NCI-H774 (cell line): ENCODE results near the gene GH1.
A peak's percentile ranks its signal among the peaks of the same experiment; 100 is the strongest.
"Not testable (repeated sequence)": the region's sequence is repeated elsewhere in the genome, so short reads cannot be mapped to it uniquely, and the experiment has no call there.

ENCODE experiments used
- DNase-seq: peaks from one replicate; lab custom pipeline; 2025; lab: John Stamatoyannopoulos, UW

GH1 gene

GRCh38 chr17:63918789-63919305 lies at the start of gene GH1:
Gene GH1, minus strand, starts transcription at chr17:63918839. Its CDS starts 63 bp downstream, at chr17:63918776.
- DNase-seq: not testable (repeated sequence)

GRCh38 chr17:63967953-63968352 lies 49.3 kb upstream of the GH1 start:
- DNase-seq: no peak

DNA sequence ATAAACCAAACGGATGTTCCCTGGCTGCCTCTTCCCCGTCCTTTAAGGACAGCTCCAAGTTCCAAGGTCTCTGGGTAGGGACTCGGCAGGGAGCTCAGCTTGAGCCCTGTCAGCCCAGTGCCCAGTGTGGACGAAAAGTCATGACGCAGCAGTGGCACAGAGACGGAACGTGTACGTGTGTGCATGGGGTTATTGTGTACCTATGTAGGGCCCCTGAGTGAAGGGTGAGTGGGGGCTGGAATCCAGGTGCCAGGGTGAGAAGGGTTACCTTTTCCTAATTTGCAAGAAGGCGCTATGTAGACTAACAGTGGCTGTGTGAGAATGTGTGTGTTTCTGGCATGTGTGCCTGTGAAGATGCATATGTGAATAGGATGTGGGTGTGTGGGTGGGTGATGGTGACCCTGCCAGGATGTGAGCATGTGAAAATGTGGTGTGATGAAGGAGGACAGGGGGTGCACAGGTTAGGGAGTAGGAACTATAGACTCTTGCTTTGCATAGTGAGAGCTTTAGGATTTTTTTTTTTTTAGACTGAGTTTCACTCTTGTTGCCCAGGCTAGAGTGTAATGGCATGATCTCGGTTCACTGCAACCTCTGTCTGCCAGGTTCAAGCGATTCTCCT lies 48.1 kb upstream of the GH1 start:
- DNase-seq: no peak

GRCh38 chr17:63963123-63963522 lies 44.5 kb upstream of the GH1 start:
- DNase-seq: no peak

- DNase-seq: no peak
Measured at GRCh38 chr17:63962298-63962744, 43.7 kb upstream of the GH1 start.

DNA sequence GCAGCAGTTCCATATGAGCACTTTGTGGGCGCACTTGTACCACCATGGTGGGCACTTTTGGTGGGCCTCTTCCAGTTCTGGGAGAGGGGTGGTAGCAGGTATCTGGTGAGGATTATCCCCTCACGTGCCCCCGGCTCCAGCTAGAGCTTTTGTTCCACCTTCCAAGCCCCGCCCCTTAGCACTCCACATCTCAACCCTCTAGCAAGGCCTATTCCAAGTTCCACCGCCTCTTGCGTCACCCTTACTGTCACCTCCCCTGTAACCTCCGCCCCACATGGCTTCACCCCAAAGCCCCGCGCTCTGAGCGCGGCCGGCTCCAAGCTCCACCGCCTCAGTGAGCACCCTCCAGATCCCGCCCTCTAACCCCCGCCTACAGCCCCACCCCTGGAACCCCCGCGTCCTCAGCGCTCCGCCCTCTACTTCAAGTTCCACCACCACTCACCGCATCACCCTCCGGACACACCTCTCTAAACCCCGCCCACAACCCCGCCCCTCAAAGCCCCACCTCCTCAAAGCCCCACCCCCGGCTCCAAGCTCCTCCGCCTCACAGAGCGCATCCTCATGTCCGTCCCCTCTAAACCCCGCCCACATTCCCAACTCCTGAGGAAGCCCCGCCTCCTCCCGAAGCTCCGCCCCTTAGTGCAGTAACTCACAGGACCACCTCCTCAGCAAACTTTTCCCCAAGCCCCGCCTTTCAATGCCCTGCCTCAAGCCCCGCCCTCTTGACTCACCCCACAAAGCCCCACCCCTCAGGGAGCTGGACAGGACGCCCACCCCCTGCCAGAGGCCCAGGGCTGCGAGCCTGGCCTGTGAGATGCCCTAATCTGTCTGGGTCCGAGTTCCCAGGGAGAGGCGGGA lies 42.9 kb upstream of the GH1 start:
- peak; percentile 25 for DNase-seq

DNA sequence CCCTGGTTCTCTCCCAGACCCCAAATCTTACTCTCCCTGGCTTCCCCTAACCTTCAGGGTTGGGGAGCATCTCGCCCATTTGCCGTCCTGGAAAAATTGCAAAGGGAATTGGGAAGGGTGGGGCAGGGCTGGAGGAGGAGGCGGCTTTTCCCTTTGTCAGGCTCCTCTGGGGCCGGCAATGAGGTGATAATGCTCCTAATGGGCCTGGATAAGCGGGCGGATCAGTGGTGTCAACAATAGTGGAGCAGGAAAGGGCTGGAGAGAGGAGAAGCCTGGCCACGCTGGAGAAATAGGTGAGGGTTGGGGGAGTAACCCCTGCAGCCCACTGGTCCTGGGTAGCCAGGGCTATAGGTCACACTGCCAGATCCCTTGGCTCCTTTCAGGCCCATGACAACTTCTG lies 41.8 kb upstream of the GH1 start:
- DNase-seq: no peak

DNA sequence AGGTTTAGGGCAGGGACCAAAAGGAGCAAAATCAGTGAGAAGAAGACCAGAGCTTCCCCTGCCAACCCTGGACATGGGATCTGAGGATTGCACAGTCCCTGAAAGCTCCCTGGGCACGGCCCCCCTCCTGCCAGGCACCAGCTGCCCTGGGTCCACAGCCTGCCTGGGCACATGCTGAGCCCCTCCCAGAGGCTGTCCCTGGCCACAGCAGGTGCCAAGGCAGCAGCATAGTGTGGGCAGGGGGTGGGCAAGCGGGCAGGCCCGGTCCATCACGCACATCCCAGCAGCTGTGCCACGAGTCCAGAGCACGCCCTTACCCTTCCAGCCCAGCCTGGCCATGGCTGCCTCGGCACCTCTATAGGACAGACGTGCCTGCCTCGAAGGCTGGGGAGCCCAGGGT lies 41.4 kb upstream of the GH1 start:
- DNase-seq: peak; percentile 10

DNA sequence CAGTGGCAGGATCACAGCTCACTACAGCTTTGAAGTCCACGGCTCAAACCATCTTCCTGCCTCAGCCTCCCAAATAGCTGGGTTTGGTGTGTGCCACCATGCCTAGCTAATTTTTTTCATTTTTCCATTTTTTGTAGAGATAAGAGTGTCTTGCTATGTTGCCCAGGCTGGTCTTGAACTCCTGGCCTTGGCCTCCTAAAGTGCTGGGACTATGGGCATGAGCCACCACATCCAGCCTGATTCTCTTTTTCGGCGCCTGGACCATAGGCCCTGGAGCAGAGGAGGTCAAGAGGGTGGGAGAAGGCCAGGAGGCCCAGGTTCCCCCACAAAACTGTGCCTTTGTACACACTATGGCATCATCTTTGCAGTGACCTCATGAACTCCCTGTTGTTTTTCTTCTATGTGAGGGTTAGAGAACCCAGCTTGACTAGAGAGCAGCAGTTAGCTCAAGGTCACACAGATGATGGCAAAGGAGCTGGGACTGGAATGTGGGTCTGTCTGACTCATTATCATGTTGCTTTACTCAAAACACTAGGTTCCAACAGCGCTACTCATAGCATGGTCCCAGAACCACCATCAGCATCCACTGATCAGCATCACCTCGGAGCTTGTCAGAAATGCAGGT lies 37.8 kb upstream of the GH1 start:
- no peak for DNase-seq

- no peak for DNase-seq
Measured at GRCh38 chr17:63955791-63956190, 37.2 kb upstream of the GH1 start.

DNA sequence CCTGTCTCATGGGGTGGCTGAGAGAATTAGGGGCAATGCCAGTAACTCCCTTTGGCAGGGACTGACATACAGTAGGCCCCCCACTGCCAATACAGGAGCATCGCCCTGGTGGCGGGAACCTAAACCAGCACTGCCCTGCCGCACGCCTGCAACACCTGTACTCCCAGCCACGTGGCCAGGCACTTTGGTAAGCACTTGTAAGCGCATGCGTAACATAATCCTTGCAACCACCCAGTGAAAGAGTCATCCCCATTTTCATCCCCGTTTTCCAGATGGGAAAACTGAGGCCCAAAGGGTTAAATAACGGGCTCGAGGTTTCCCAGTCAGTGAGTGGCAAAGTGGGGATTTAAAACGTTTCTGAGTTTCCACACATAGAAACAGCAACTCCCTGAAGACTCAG lies 36.6 kb upstream of the GH1 start:
- no peak for DNase-seq

GRCh38 chr17:63954402-63955063 lies 35.9 kb upstream of the GH1 start:
- no peak for DNase-seq

DNA sequence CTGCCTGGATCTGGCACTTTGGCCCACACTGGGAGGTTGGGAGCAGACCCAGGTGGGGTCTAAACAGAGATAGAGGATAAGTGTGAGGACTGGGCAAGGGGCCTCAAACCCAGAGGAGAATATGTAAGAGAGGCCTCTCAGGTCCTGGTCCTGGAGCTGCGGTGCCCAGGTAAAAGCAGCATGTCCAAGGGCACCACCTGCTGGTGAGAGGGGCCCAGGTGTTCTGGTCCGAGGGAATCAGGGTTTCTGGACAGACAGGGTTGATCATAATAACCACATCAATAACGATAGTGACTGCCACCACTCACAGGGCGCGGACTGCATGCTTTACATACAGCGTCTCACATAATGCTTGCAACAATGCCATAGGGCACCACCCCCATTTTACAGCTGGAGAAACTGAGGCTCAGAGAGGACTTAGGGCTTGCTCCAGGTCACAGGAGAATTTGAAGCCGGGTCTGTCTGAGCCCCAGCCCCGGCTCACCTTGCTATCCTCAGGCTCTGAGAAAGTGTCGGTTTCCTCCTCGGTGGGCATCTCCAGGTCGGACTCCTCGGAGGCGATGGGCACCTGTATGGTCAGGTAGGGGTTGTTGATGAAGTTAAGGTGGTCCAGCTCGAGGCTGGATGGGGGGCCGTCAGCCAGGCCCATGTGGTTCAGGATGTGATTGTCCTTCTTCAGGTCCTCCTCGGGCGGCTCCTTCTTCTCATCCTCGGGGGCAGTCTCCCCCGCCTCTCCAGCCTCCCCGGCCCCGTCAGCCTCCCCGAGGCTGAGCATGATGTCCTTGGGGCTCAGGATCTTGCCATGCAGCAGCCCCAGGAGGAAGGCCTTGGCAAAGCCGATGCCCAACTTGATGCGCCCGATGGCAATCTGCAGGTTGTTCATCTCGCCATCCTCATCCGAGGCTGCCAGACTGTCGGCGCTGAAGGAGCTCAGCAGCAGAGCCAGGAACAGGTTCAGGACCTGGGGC lies 32.6 kb upstream of the GH1 start:
- DNase-seq: peak; percentile 16

- no peak for DNase-seq
Measured at GRCh38 chr17:63949576-63950250, 31.1 kb upstream of the GH1 start.

- no peak for DNase-seq
Measured at GRCh38 chr17:63948521-63948920, 29.9 kb upstream of the GH1 start.

GRCh38 chr17:63947711-63948330 lies 29.2 kb upstream of the GH1 start:
- no peak for DNase-seq

- DNase-seq: peak; percentile 14
Measured at GRCh38 chr17:63946440-63947363, 28.1 kb upstream of the GH1 start.

GRCh38 chr17:63945784-63946439 lies 27.3 kb upstream of the GH1 start:
- no peak for DNase-seq
